H1 (cell line): ENCODE measurements around the gene NNMT. TPM values are rescaled to one million over a fixed set of nuclear protein-coding genes. Genes with fewer than 3 reads are reported as not detected.

Source experiments
- CTCF ChIA-PET: fragments of 300-600 bp; sonication (Branson Sonifier 250); formaldehyde crosslinking; loops from one replicate; lab custom pipeline; 2021; ENCODE audit not compliant: partially characterized antibody; lab: Charles Lee
- POLR2A ChIA-PET: fragments of 300-600 bp; sonication (Branson Sonifier 250); formaldehyde crosslinking; loops from one replicate; lab custom pipeline; 2021; ENCODE audit warnings: inconsistent platforms; ENCODE audit not compliant: partially characterized antibody; lab: Charles Lee
- DNase-seq, 2 experiments: peaks; one replicate each; pipeline versions ENCODE4 v3.0.0 to v3.0.0-alpha.2; 2010 to 2022; ENCODE audit warnings: low spot score in 2 of 2, low read depth in 1 of 2, mixed read lengths in 1 of 2
- FAIRE-seq: peaks from 2 replicates; lab custom pipeline; 2011; peaks lifted over from hg19 to GRCh38; lab: Jason Lieb, UNC
- H2AFZ ChIP-seq: 2 replicates; pipeline ENCODE4 v1.8.1; 2012; ENCODE audit warnings: low read length, inconsistent platforms
- H2AK5ac ChIP-seq: 2 replicates; pipeline ENCODE4 v1.6.1; 2013; ENCODE audit warnings: low read depth, low read length
- H2BK120ac ChIP-seq: replicated peaks from 2 replicates; pipeline ENCODE3; 2013; ENCODE audit warnings: low read depth, low read length, inconsistent platforms
- H2BK12ac ChIP-seq: 2 replicates; pipeline ENCODE4 v1.6.1; 2013; ENCODE audit warnings: low read depth, low read length
- H2BK15ac ChIP-seq: 2 replicates; pipeline ENCODE4 v1.6.1; 2013; ENCODE audit warnings: low read length
- H2BK20ac ChIP-seq: 2 replicates; pipeline ENCODE4 v1.6.1; 2013; ENCODE audit warnings: low read length
- H2BK5ac ChIP-seq: 2 replicates; pipeline ENCODE4 v1.6.1; 2013; ENCODE audit warnings: low read depth, low read length
- H3K14ac ChIP-seq: 2 replicates; pipeline ENCODE4 v1.6.1; 2013; ENCODE audit warnings: inconsistent platforms; ENCODE audit not compliant: insufficient read length
- H3K18ac ChIP-seq: 2 replicates; pipeline ENCODE4 v1.6.1; 2013; ENCODE audit warnings: low read length; ENCODE audit errors: extremely low read depth
- H3K23ac ChIP-seq: 2 replicates; pipeline ENCODE4 v1.6.1; 2013; ENCODE audit warnings: inconsistent platforms; ENCODE audit not compliant: insufficient read length
- H3K23me2 ChIP-seq: 2 replicates; pipeline ENCODE4 v1.6.1; 2013; ENCODE audit warnings: low read depth, low read length
- H3K27ac ChIP-seq: 2 replicates; pipeline ENCODE4 v1.6.1; 2011; ENCODE audit warnings: low read depth, low read length, inconsistent platforms
- H3K27me3 ChIP-seq, 4 experiments: replicated peaks in 1 of 4; 1 replicate in 1 of 4; 2 replicates in 3 of 4; pipeline versions ENCODE4 v1.6.1 to v1.8.1; 2011 to 2013; ENCODE audit warnings: low read length in 3 of 4, mild to moderate bottlenecking in 3 of 4, inconsistent platforms in 2 of 4, mixed read lengths in 2 of 4, moderate library complexity in 1 of 4; ENCODE audit not compliant: control insufficient read depth in 3 of 4, insufficient read depth in 3 of 4; ENCODE audit errors: extremely low read depth in 1 of 4
- H3K36me3 ChIP-seq, 4 experiments: 2 replicates each; pipeline versions ENCODE4 v1.6.1 to v1.8.1; 2011 to 2013; ENCODE audit warnings: mild to moderate bottlenecking in 4 of 4, low read length in 3 of 4, moderate library complexity in 2 of 4, control low read depth in 1 of 4, inconsistent platforms in 1 of 4; ENCODE audit not compliant: insufficient read depth in 4 of 4, control insufficient read depth in 2 of 4
- H3K4ac ChIP-seq: replicated peaks from 2 replicates; pipeline ENCODE3; 2013; ENCODE audit warnings: low read length, low read depth, mixed read lengths, inconsistent platforms; ENCODE audit not compliant: insufficient read length
- H3K4me1 ChIP-seq, 4 experiments: replicated peaks in 1 of 4; 1 replicate in 1 of 4; 2 replicates in 3 of 4; pipeline versions ENCODE4 v1.6.1 to v1.8.1; 2011 to 2013; ENCODE audit warnings: low read length in 3 of 4, inconsistent platforms in 2 of 4, mixed read lengths in 1 of 4; ENCODE audit not compliant: insufficient read depth in 4 of 4, control insufficient read depth in 3 of 4
- H3K4me2 ChIP-seq, 2 experiments: 2 replicates each; pipeline versions ENCODE4 v1.6.1 to v1.8.1; 2011 to 2013; ENCODE audit warnings: low read depth in 2 of 2, low read length in 2 of 2, control low read depth in 1 of 2, inconsistent platforms in 1 of 2, mild to moderate bottlenecking in 1 of 2; ENCODE audit not compliant: insufficient read depth in 1 of 2
- H3K4me3 ChIP-seq, 4 experiments: fragments of 200-600, 300-600 bp in 1 of 4; sonication (generic), shearing (Covaris generic), sonication (Bioruptor Twin) in 1 of 4; 2 replicates each; pipeline versions ENCODE4 v1.5.1 to v1.8.1; 2011 to 2016; ENCODE audit warnings: low read length in 4 of 4, low read depth in 3 of 4, control low read depth in 2 of 4, inconsistent platforms in 2 of 4, mild to moderate bottlenecking in 2 of 4, mixed read lengths in 1 of 4, moderate library complexity in 1 of 4; ENCODE audit not compliant: insufficient read depth in 2 of 4; ENCODE audit errors: extremely low read depth in 1 of 4
- H3K56ac ChIP-seq: replicated peaks from 2 replicates; pipeline ENCODE3; 2013; ENCODE audit warnings: low read depth, mild to moderate bottlenecking, mixed read lengths, low read length, inconsistent platforms; ENCODE audit not compliant: insufficient read length
- H3K79me1 ChIP-seq: 2 replicates; pipeline ENCODE4 v1.6.1; 2013; ENCODE audit warnings: low read depth, low read length, control low read depth
- H3K79me2 ChIP-seq, 2 experiments: 2 replicates each; pipeline versions ENCODE4 v1.6.1 to v1.8.1; 2012 to 2013; ENCODE audit warnings: low read length in 2 of 2, mild to moderate bottlenecking in 2 of 2, inconsistent platforms in 1 of 2; ENCODE audit not compliant: insufficient read depth in 2 of 2, control insufficient read depth in 1 of 2
- H3K9ac ChIP-seq, 4 experiments: replicated peaks in 1 of 4; 1 replicate in 1 of 4; 2 replicates in 3 of 4; pipeline versions ENCODE4 v1.6.1 to v1.8.1; 2011 to 2013; ENCODE audit warnings: low read depth in 3 of 4, low read length in 3 of 4, control low read depth in 2 of 4, mild to moderate bottlenecking in 2 of 4, moderate library complexity in 2 of 4, inconsistent platforms in 1 of 4; ENCODE audit errors: extremely low read depth in 1 of 4
- H3K9me3 ChIP-seq, 2 experiments: 2 replicates each; pipeline versions ENCODE4 v1.6.1 to v1.8.1; 2012 to 2013; ENCODE audit warnings: mild to moderate bottlenecking in 2 of 2, moderate library complexity in 2 of 2, control low read depth in 1 of 2, inconsistent platforms in 1 of 2, low read depth in 1 of 2, low read length in 1 of 2, mixed read lengths in 1 of 2; ENCODE audit not compliant: insufficient read depth in 2 of 2
- H4K20me1 ChIP-seq, 2 experiments: replicated peaks in 1 of 2; 2 replicates each; pipeline versions ENCODE3 to v1.8.1; 2011 to 2013; ENCODE audit warnings: inconsistent platforms in 2 of 2, low read length in 2 of 2, mild to moderate bottlenecking in 1 of 2; ENCODE audit not compliant: insufficient read depth in 2 of 2, control insufficient read depth in 1 of 2
- H4K5ac ChIP-seq: 2 replicates; pipeline ENCODE4 v1.6.1; 2013; ENCODE audit warnings: low read length, low read depth, mixed read lengths, inconsistent platforms; ENCODE audit not compliant: insufficient read length
- H4K8ac ChIP-seq: 2 replicates; pipeline ENCODE4 v1.8.0; 2013; ENCODE audit warnings: mild to moderate bottlenecking, moderate library complexity, low read length, inconsistent platforms; ENCODE audit not compliant: insufficient read depth; ENCODE audit errors: extremely low read depth
- H4K91ac ChIP-seq: replicated peaks from 2 replicates; pipeline ENCODE3; 2013; ENCODE audit warnings: low read length, mixed read lengths, inconsistent platforms; ENCODE audit not compliant: insufficient read length
- E2F6 ChIP-seq: IDR thresholded peaks from 2 replicates; pipeline ENCODE4 v1.6.1; 2012; ENCODE audit warnings: inconsistent platforms
- GTF2F1 ChIP-seq: IDR thresholded peaks from 2 replicates; pipeline ENCODE4 v1.6.1; 2012; ENCODE audit warnings: low read depth, low read length, improper control_type of control experiment, borderline replicate concordance
- JUND ChIP-seq: IDR thresholded peaks from 2 replicates; pipeline ENCODE4 v1.6.1; 2011; ENCODE audit warnings: mild to moderate bottlenecking, improper control_type of control experiment, low read length
- KDM1A ChIP-seq: fragments of 200-600, 300-600 bp; sonication (generic); IDR thresholded peaks from 2 replicates; pipeline ENCODE4 v1.7.1; 2016; ENCODE audit warnings: mild to moderate bottlenecking, low read length, borderline replicate concordance
- NANOG ChIP-seq: IDR thresholded peaks from 2 replicates; pipeline ENCODE4 v1.6.1; 2011; ENCODE audit warnings: low read length, low read depth, mild to moderate bottlenecking, inconsistent platforms; ENCODE audit not compliant: insufficient read depth, poor library complexity, severe bottlenecking
- POLR2AphosphoS5 ChIP-seq: IDR thresholded peaks from 2 replicates; pipeline ENCODE4 v1.6.1; 2011; ENCODE audit warnings: low read depth, low read length
- RAD21 ChIP-seq, 2 experiments: IDR thresholded peaks in 1 of 2; conservative IDR thresholded peaks in 1 of 2; 2 replicates each; pipeline ENCODE4 v1.6.1; 2011; ENCODE audit warnings: low read depth in 2 of 2, low read length in 2 of 2, improper control_type of control experiment in 1 of 2, inconsistent platforms in 1 of 2, mild to moderate bottlenecking in 1 of 2, moderate library complexity in 1 of 2
- RFX5 ChIP-seq: IDR thresholded peaks from 2 replicates; pipeline ENCODE4 v1.6.1; 2011; ENCODE audit warnings: low read depth, low read length, improper control_type of control experiment, borderline replicate concordance
- SAP30 ChIP-seq: fragments of 300-600 bp; sonication (generic); IDR thresholded peaks from 2 replicates; pipeline ENCODE4 v1.7.1; 2012; ENCODE audit warnings: low read length, moderate library complexity, mild to moderate bottlenecking, inconsistent platforms; ENCODE audit not compliant: insufficient read depth, insufficient replicate concordance
- SP1 ChIP-seq: IDR thresholded peaks from 2 replicates; pipeline ENCODE4 v1.6.1; 2011; ENCODE audit warnings: low read depth, low read length
- TAF1 ChIP-seq: IDR thresholded peaks from 2 replicates; pipeline ENCODE4 v1.6.1; 2011; ENCODE audit warnings: mild to moderate bottlenecking, low read depth, low read length
- USF2 ChIP-seq: IDR thresholded peaks from 2 replicates; pipeline ENCODE4 v1.6.1; 2011; ENCODE audit warnings: low read length, improper control_type of control experiment
- WGBS, 2 experiments: shearing (Covaris generic) in 1 of 2; methylation state at CpG; one replicate each; pipeline versions ENCODE4 v1.1.6 to v1.1.7; 2013 to 2015; ENCODE audit warnings: low lambda C conversion rate in 2 of 2, mixed read lengths in 2 of 2, inconsistent platforms in 1 of 2, low coverage in 1 of 2, missing lambda C conversion rate in 1 of 2; ENCODE audit not compliant: insufficient replicate concordance in 2 of 2, insufficient coverage in 1 of 2, insufficient read length in 1 of 2; ENCODE audit errors: extremely low coverage in 1 of 2, missing lambda C conversion rate in 1 of 2; 5-methylcytosine and 5-hydroxymethylcytosine counted together
- polyA plus RNA-seq, 7 experiments: library from polyadenylated mRNA; depleted of rRNA in 3 of 7; stranded (reverse) in 5 of 7; unstranded in 2 of 7; fragments of >200 nt in 5 of 7; fragments of 200-250 nt in 2 of 7; gene quantifications; 1 replicate in 5 of 7; 2 replicates in 1 of 7; 4 replicates in 1 of 7; pipeline versions ENCODE4 v1.2.1 to v1.2.3, GENCODE V29; 2011 to 2013; ENCODE audit warnings: missing spikeins in 2 of 7, mixed read lengths in 2 of 7
- total RNA-seq: library from RNA; stranded (reverse); fragmentation: NEBNext Ultra II Directional; extraction: Animal tissue kit (Norgen Biotek cat#: 25700); gene quantifications from 2 replicates; pipeline ENCODE4 v1.2.1, GENCODE V29; 2021

NNMT gene
- total and polyA plus RNA-seq, 2 of the 8 experiments (the other 6 are each of a cell fraction or from before 2014, with no cell fraction given), result not detected

GRCh38 chr11:114362326-114362725, 66.1 kb downstream of the NNMT start:
- Histone ChIP-seq H2AFZ (no peak overlapping the region), H4K91ac (no peak overlapping the region), H3K4ac (no peak overlapping the region), H4K8ac (no peak overlapping the region), H3K27me3 (no peaks in the 10 kb centered on the region), H3K23me2 (no peaks in the 10 kb centered on the region), H2BK12ac (no peak overlapping the region), H2AK5ac (no peak overlapping the region), H3K23ac (no peak overlapping the region), H3K27ac (no peak overlapping the region), H3K79me1 (no peaks in the 10 kb centered on the region; the same call in 1 of the 2 replicates), H3K4me3 (no peak overlapping the region), H3K56ac (no peak overlapping the region), H3K18ac (no peak overlapping the region), H3K36me3 (no peaks in the 10 kb centered on the region), H4K5ac (no peak overlapping the region), H2BK5ac (no peak overlapping the region), H2BK15ac (no peak overlapping the region), H2BK20ac (no peak overlapping the region), H4K20me1 (no peaks in the 10 kb centered on the region), H3K14ac (no peak overlapping the region), H2BK120ac (no peak overlapping the region), H3K9ac (no peak overlapping the region), H3K79me2 (no peaks in the 10 kb centered on the region), H3K9me3 (no peaks in the 10 kb centered on the region), H3K4me1 (peaks cover 0 to 6% (median 0%) of the 10 kb centered on the region in 4 experiments; a peak in 2 of 7 replicates), H3K4me2 (no peak overlapping the region)
- no peak for FAIRE-seq
- DNase-seq, result no peak
- ChIA-PET CTCF (interaction anchor here (1.7 kb wide), 1 partner anchor 14 kb away, joined by 6 read pairs; no protein-coding TSS in a partner anchor), POLR2A (no interaction called here)
- WGBS, 2 experiments, result 96% methylated on average over 4 of the region's 4 CpGs; no CpG with 5 or more reads in 1 of the 2 experiments
- TF ChIP-seq NANOG (no peak), GTF2F1 (no peak), E2F6 (no peak), POLR2AphosphoS5 (no peak), USF2 (no peak), RAD21 (IDR thresholded peaks at IDR 0.05 in 1 of 2, conservative IDR thresholded peaks at IDR 0.05 in 1 of 2; ENCODE audit: low read depth in 2 of 2, low read length in 2 of 2) (no peak), KDM1A (no peak), RFX5 (no peak), JUND (no peak), TAF1 (no peak), SAP30 (no peak), SP1 (no peak)
